Bronchial epithelial cell (primary cell): ENCODE measurements around the gene SELENOV. TPM values are rescaled to one million over a fixed set of nuclear protein-coding genes. Genes with fewer than 3 reads are reported as not detected.

ENCODE experiments used
- DNase-seq: peaks from one replicate; pipeline ENCODE4 v3.0.0-alpha.2; 2010; ENCODE audit warnings: low read depth
- FAIRE-seq: peaks from 2 replicates; lab custom pipeline; 2011; peaks lifted over from hg19 to GRCh38; lab: Jason Lieb, UNC
- H3K27me3 ChIP-seq: 2 replicates; pipeline ENCODE4 v1.5.1; 2011; ENCODE audit warnings: low read length; ENCODE audit not compliant: control insufficient read depth, insufficient read depth
- H3K36me3 ChIP-seq: 2 replicates; pipeline ENCODE4 v1.5.1; 2011; ENCODE audit warnings: low read length; ENCODE audit not compliant: control insufficient read depth, insufficient read depth
- H3K4me3 ChIP-seq: 2 replicates; pipeline ENCODE4 v1.5.1; 2011; ENCODE audit warnings: mild to moderate bottlenecking, low read depth, low read length, control low read depth
- total RNA-seq: library from RNA; depleted of rRNA; stranded (reverse); fragments of >200 nt; gene quantifications from 2 replicates; pipeline ENCODE4 v1.2.1, GENCODE V29; 2014
- TF ChIP-seq, protein P1 (sequence below): IDR thresholded peaks from 2 replicates; pipeline ENCODE4 v1.5.1; 2011; ENCODE audit warnings: mild to moderate bottlenecking, moderate library complexity, low read length, control low read depth, inconsistent platforms; ENCODE audit not compliant: insufficient read depth, severe bottlenecking

SELENOV gene
- total RNA-seq, 1 donor from 2014 or later: not detected

DNA sequence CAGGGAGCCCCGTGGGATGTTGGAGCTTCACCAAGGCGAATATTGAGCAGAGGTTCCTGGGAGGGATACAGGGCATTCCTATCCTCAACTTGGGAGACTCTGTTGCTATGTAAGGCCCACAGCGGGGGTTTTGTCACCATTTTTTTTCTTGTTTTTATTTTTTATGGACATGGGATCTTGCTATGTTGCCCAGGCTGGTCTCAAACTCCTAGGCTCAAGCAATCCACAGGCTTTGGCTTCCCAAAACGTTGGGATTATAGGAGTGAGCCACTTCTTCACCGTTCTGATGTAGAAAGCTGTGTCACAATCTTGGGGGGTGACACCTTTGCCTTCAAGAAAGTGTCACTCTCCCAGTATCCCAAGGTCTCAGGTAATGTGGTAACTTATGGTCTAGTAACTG is 13.6 kb upstream of the SELENOV start:
- DNase-seq (no peak), FAIRE-seq (no peak)
- Histone ChIP-seq H3K36me3 (no peaks in the 10 kb centered on the region), H3K4me3 (no peak overlapping the region), H3K27me3 (peaks cover 5% of the 10 kb centered on the region)
- TF ChIP-seq, protein P1, sequence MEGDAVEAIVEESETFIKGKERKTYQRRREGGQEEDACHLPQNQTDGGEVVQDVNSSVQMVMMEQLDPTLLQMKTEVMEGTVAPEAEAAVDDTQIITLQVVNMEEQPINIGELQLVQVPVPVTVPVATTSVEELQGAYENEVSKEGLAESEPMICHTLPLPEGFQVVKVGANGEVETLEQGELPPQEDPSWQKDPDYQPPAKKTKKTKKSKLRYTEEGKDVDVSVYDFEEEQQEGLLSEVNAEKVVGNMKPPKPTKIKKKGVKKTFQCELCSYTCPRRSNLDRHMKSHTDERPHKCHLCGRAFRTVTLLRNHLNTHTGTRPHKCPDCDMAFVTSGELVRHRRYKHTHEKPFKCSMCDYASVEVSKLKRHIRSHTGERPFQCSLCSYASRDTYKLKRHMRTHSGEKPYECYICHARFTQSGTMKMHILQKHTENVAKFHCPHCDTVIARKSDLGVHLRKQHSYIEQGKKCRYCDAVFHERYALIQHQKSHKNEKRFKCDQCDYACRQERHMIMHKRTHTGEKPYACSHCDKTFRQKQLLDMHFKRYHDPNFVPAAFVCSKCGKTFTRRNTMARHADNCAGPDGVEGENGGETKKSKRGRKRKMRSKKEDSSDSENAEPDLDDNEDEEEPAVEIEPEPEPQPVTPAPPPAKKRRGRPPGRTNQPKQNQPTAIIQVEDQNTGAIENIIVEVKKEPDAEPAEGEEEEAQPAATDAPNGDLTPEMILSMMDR: no peak

DNA sequence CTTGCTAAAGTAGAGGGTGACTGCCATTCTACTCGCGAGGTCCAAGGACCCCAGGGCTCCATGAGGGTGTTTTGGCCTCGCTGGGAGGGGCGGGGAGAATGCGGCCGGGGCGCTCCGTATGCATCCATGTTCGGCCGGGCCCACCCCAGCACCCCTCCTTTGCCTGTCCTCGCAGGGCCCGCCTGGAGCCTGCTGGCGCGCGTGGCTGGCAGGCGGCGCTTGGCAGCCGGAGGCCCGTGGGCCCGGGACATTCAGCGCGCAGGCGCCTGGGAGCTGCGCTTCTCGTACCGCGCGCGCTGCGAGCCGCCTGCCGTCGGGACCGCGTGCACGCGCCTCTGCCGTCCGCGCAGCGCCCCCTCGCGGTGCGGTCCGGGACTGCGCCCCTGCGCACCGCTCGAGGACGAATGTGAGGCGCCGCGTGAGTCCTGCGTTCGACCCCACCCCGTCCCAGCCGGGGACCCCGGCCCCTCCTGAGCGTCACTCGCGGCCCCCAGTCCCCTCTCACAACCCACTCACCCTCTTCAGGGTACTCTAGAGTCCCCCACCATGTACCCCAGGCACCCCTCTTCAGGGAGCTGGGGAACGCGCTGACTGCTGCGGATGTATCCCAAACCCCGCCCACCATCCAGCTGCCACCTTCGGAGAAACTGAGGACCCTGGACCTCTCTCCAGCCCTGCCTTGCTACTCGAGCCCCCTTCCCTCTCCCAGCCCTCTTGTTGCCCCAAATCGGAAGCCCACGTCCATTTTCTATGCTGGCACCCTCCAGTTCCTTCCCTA is 12.1 kb upstream of the SELENOV start:
- Histone ChIP-seq H3K27me3 (peaks cover 5% of the 10 kb centered on the region), H3K4me3 (no peak overlapping the region), H3K36me3 (no peaks in the 10 kb centered on the region)
- TF ChIP-seq, protein P1: peak; percentile 79
- DNase-seq (peak; percentile 29), FAIRE-seq (no peak)

DNA sequence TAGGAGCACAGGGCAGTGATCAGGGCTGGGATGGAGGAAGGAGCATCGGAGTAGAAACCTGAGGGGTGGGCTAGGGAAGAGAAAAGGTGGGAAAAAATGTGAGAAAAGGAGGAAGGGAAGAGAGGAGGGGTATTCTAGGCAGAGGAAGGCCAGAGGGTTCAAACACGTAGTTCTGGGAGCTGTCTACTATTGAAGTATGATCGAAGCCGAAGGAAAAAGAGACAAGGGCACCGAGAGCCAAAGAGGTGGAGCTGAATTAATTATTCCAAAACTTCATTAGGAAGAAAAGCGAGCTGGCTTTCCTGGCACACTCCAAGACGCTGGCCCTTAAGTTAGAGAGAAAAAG is 8.4 kb upstream of the SELENOV start:
- TF ChIP-seq, protein P1: no peak
- FAIRE-seq: no peak

DNA sequence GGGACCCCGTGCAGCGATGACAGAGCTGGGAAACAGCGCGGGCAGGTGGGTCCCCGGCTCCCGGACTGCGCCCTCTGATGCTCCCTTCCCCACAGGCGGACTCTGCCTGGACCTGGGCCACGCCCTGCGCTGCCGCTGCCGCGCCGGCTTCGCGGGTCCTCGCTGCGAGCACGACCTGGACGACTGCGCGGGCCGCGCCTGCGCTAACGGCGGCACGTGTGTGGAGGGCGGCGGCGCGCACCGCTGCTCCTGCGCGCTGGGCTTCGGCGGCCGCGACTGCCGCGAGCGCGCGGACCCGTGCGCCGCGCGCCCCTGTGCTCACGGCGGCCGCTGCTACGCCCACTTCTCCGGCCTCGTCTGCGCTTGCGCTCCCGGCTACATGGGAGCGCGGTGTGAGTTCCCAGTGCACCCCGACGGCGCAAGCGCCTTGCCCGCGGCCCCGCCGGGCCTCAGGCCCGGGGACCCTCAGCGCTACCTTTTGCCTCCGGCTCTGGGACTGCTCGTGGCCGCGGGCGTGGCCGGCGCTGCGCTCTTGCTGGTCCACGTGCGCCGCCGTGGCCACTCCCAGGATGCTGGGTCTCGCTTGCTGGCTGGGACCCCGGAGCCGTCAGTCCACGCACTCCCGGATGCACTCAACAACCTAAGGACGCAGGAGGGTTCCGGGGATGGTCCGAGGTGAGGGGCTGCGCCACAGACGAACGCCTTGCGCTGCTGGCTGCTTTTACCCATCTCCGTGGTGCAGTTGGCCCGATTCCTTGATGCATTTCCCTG is 7.8 kb upstream of the SELENOV start:
- Histone ChIP-seq H3K4me3 (peak overlapping the region; percentile 40), H3K27me3 (no peaks in the 10 kb centered on the region), H3K36me3 (no peaks in the 10 kb centered on the region)
- TF ChIP-seq, protein P1: no peak
- FAIRE-seq (no peak), DNase-seq (peak; percentile 44)

More for the DNA sequence above, 8.4 kb upstream of the SELENOV start:
- Histone ChIP-seq H3K27me3 (no peaks in the 10 kb centered on the region), H3K4me3 (no peak overlapping the region), H3K36me3 (no peaks in the 10 kb centered on the region)
- no peak for DNase-seq

DNA sequence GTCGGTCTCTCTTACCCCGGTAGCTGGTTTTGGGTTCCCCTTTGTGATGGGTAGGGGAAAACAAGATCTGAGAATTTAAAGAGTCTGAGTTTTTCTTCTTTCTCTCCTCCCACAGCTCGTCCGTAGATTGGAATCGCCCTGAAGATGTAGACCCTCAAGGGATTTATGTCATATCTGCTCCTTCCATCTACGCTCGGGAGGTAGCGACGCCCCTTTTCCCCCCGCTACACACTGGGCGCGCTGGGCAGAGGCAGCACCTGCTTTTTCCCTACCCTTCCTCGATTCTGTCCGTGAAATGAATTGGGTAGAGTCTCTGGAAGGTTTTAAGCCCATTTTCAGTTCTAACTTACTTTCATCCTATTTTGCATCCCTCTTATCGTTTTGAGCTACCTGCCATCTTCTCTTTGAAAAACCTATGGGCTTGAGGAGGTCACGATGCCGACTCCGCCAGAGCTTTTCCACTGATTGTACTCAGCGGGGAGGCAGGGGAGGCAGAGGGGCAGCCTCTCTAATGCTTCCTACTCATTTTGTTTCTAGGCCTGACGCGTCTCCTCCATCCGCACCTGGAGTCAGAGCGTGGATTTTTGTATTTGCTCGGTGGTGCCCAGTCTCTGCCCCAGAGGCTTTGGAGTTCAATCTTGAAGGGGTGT is 7.1 kb upstream of the SELENOV start:
- Histone ChIP-seq H3K36me3 (no peaks in the 10 kb centered on the region), H3K4me3 (peak overlapping the region; percentile 40), H3K27me3 (no peaks in the 10 kb centered on the region)
- FAIRE-seq (no peak), DNase-seq (no peak)
- TF ChIP-seq, protein P1: no peak
